IMR-90 (cell line): ENCODE measurements around the gene TBC1D9. TPM values are rescaled to one million over a fixed set of nuclear protein-coding genes. Genes with fewer than 3 reads are reported as not detected.

Source experiments
- ATAC-seq: fragments of 200-7000 bp; cut with Tn5 transposase; 2 replicates; pipeline ENCODE4 v1.9.1; 2020; ENCODE audit warnings: low read depth, mild to moderate bottlenecking, moderate library complexity
- BruUV-seq: library from RNA; stranded (reverse); fragments of 400-500 nt; replicated peaks from 2 replicates; lab custom pipeline; 2021; lab: Mats Ljungman, UMichigan
- CTCF ChIA-PET: fragments of 300-600 bp; formaldehyde crosslinking; extraction: SDS; loops from one replicate; lab custom pipeline; 2021; ENCODE audit warnings: antibody characterized with exemption; lab: Yijun Ruan, JAX
- POLR2A ChIA-PET: fragments of 300-600 bp; sonication (Branson Sonifier 250); formaldehyde crosslinking; loops from one replicate; lab custom pipeline; 2022; ENCODE audit warnings: antibody characterized with exemption; ENCODE audit not compliant: unreplicated experiment; lab: Charles Lee
- DNase-seq: peaks from one replicate; pipeline ENCODE4 v3.0.0; 2013
- H2AFZ ChIP-seq: replicated peaks from 2 replicates; pipeline ENCODE3; 2013; ENCODE audit warnings: low read length, mild to moderate bottlenecking; ENCODE audit not compliant: poor library complexity
- H2AK5ac ChIP-seq: 2 replicates; pipeline ENCODE4 v1.6.1; 2013; ENCODE audit warnings: low read depth, low read length, inconsistent platforms
- H2AK9ac ChIP-seq: replicated peaks from 2 replicates; pipeline ENCODE3; 2013; ENCODE audit warnings: mild to moderate bottlenecking, low read depth, low read length, moderate library complexity; ENCODE audit not compliant: poor library complexity
- H2BK120ac ChIP-seq: 2 replicates; pipeline ENCODE4 v1.6.1; 2013; ENCODE audit warnings: low read depth, low read length, inconsistent platforms
- H2BK15ac ChIP-seq: 3 replicates; pipeline ENCODE4 v1.6.1; 2013; ENCODE audit warnings: low read depth, low read length, inconsistent platforms
- H2BK20ac ChIP-seq: 2 replicates; pipeline ENCODE4 v1.6.1; 2013; ENCODE audit warnings: low read depth, mild to moderate bottlenecking, inconsistent platforms, low read length, moderate library complexity
- H2BK5ac ChIP-seq: 2 replicates; pipeline ENCODE4 v1.6.1; 2013; ENCODE audit warnings: mild to moderate bottlenecking, low read depth, low read length, inconsistent platforms; ENCODE audit not compliant: poor library complexity, severe bottlenecking
- H3K14ac ChIP-seq: replicated peaks from 2 replicates; pipeline ENCODE4 v1.6.1; 2013; ENCODE audit warnings: low read depth, low read length, inconsistent platforms
- H3K18ac ChIP-seq: 2 replicates; pipeline ENCODE4 v1.6.1; 2013; ENCODE audit warnings: low read depth, low read length, control low read depth
- H3K23ac ChIP-seq: 2 replicates; pipeline ENCODE4 v1.6.1; 2013; ENCODE audit warnings: low read depth, low read length, inconsistent platforms
- H3K27ac ChIP-seq: 2 replicates; pipeline ENCODE4 v1.5.1; 2013; ENCODE audit warnings: mild to moderate bottlenecking, control low read depth, low read length; ENCODE audit not compliant: insufficient read depth
- H3K27me3 ChIP-seq: 2 replicates; pipeline ENCODE4 v1.6.1; 2013; ENCODE audit warnings: low read length; ENCODE audit not compliant: control insufficient read depth, insufficient read depth
- H3K36me3 ChIP-seq: 2 replicates; pipeline ENCODE4 v1.6.1; 2013; ENCODE audit warnings: low read length, mixed read lengths; ENCODE audit not compliant: control insufficient read depth, insufficient read depth
- H3K4ac ChIP-seq: 2 replicates; pipeline ENCODE4 v1.6.1; 2013; ENCODE audit warnings: low read depth, low read length, inconsistent platforms
- H3K4me1 ChIP-seq: 2 replicates; pipeline ENCODE4 v1.6.1; 2013; ENCODE audit warnings: low read length, mixed read lengths; ENCODE audit not compliant: control insufficient read depth, insufficient read depth
- H3K4me2 ChIP-seq: 2 replicates; pipeline ENCODE4 v1.6.1; 2013; ENCODE audit warnings: low read depth, mild to moderate bottlenecking, control low read depth, low read length, moderate library complexity
- H3K4me3 ChIP-seq: 2 replicates; pipeline ENCODE4 v1.5.1; 2013; ENCODE audit warnings: low read depth, mild to moderate bottlenecking, control low read depth, low read length, moderate library complexity; ENCODE audit not compliant: insufficient read depth
- H3K56ac ChIP-seq: 2 replicates; pipeline ENCODE4 v1.6.1; 2013; ENCODE audit warnings: low read length, inconsistent platforms; ENCODE audit not compliant: insufficient read depth; ENCODE audit errors: extremely low read depth
- H3K79me1 ChIP-seq, 2 experiments: 2 replicates each; pipeline ENCODE4 v1.6.1; 2013; ENCODE audit warnings: low read length in 2 of 2, inconsistent platforms in 1 of 2, low read depth in 1 of 2
- H3K9ac ChIP-seq: 2 replicates; pipeline ENCODE4 v1.6.1; 2013; ENCODE audit warnings: low read depth, low read length, control low read depth
- H3K9me1 ChIP-seq: 2 replicates; pipeline ENCODE4 v1.6.1; 2013; ENCODE audit warnings: low read length, inconsistent platforms; ENCODE audit not compliant: insufficient read depth
- H3K9me3 ChIP-seq: 2 replicates; pipeline ENCODE4 v1.6.1; 2013; ENCODE audit warnings: low read length; ENCODE audit not compliant: control insufficient read depth, insufficient read depth
- H4K20me1 ChIP-seq: 2 replicates; pipeline ENCODE4 v1.6.1; 2013; ENCODE audit warnings: low read length, inconsistent platforms; ENCODE audit not compliant: insufficient read depth
- H4K5ac ChIP-seq: 2 replicates; pipeline ENCODE4 v1.6.1; 2013; ENCODE audit warnings: mild to moderate bottlenecking, low read depth, low read length, control low read depth
- H4K8ac ChIP-seq, 2 experiments: 2 replicates each; pipeline ENCODE4 v1.6.1; 2013; ENCODE audit warnings: low read depth in 2 of 2, low read length in 2 of 2, control low read depth in 1 of 2, inconsistent platforms in 1 of 2
- H4K91ac ChIP-seq: 2 replicates; pipeline ENCODE4 v1.6.1; 2013; ENCODE audit warnings: low read depth, low read length, inconsistent platforms; ENCODE audit not compliant: insufficient read depth
- BHLHE40 ChIP-seq: fragments of 150-350 bp; IDR thresholded peaks from 2 replicates; pipeline ENCODE4 v1.6.1; 2016; ENCODE audit warnings: mild to moderate bottlenecking, low read depth, low read length
- CEBPB ChIP-seq: IDR thresholded peaks from 2 replicates; pipeline ENCODE4 v1.6.1; 2012; ENCODE audit warnings: low read depth, low read length, improper control_type of control experiment
- FOS ChIP-seq: fragments of 150-350 bp; IDR thresholded peaks from 2 replicates; pipeline ENCODE4 v1.6.1; 2016; ENCODE audit warnings: low read depth, low read length
- NFE2L2 ChIP-seq: fragments of 150-350 bp; IDR thresholded peaks from 2 replicates; pipeline ENCODE4 v1.6.1; 2016; ENCODE audit warnings: low read depth, mild to moderate bottlenecking, low read length
- RAD21 ChIP-seq: IDR thresholded peaks from 2 replicates; pipeline ENCODE4 v1.6.1; 2012; ENCODE audit warnings: low read length, improper control_type of control experiment
- WGBS, 2 experiments: methylation state at CpG; one replicate each; pipeline versions ENCODE4 v1.1.5 to v1.1.7; 2013; ENCODE audit warnings: missing lambda C conversion rate in 2 of 2; ENCODE audit not compliant: insufficient read length in 1 of 2; ENCODE audit errors: extremely low coverage in 2 of 2; 5-methylcytosine and 5-hydroxymethylcytosine counted together
- dilution Hi-C: fragments of 300-500 bp; cut with HindIII; formaldehyde crosslinking; loops from one replicate; pipeline ENCODE4 v1.14.3; 2018; ENCODE audit warnings: low sequenced_read_pairs; ENCODE audit not compliant: unreplicated experiment
- in situ Hi-C: fragments of 300-500 bp; cut with MboI; formaldehyde crosslinking; loops from 3 replicates; pipeline ENCODE4 v1.14.3; 2019; ENCODE audit warnings: low sequenced_read_pairs, inconsistent platforms, mixed read lengths
- intact Hi-C: fragments of 100-400 bp; cut with micrococcal nuclease; formaldehyde crosslinking; loops from 2 replicates; pipeline ENCODE4 v1.10.0; 2022
- polyA plus RNA-seq, 3 experiments: library from polyadenylated mRNA; depleted of rRNA; stranded (reverse); fragments of >200 nt; gene quantifications; 2 replicates each; pipeline ENCODE4 v1.2.3, GENCODE V29; 2012; ENCODE audit warnings: low replicate concordance in 1 of 3
- total RNA-seq: library from RNA; depleted of rRNA; stranded (reverse); fragments of >200 nt; gene quantifications from 2 replicates; pipeline ENCODE4 v1.2.3, GENCODE V29; 2012

The TBC1D9 gene
- total and polyA plus RNA-seq, 2 of the 4 experiments (the other 2 are of a cell fraction) = 11.7 to 15.2 TPM

GRCh38 chr4:140718241-140718952 lies 37.8 kb downstream of the TBC1D9 start:
- DNase-seq (peak; percentile 59), ATAC-seq (peak; percentile 68)
- Histone ChIP-seq H3K27ac (0 out of 2 replicates have a peak overlapping the region, but pooled peaks have one; percentile 33), H3K9ac (no peak overlapping the region), H3K4me3 (no peak overlapping the region), H4K5ac (peak overlapping the region; percentile 68; the same call in 1 of the 2 replicates), H3K36me3 (no peaks in the 10 kb centered on the region), H2AFZ (no peak overlapping the region), H4K91ac (no peak overlapping the region), H2AK5ac (no peak overlapping the region), H3K23ac (no peak overlapping the region), H3K27me3 (no peaks in the 10 kb centered on the region), H3K79me1 (peaks cover 27 to 35% of the 10 kb centered on the region in 2 experiments; a peak in 2 of 4 replicates), H3K18ac (peak overlapping the region; percentile 84; the same call in 1 of the 2 replicates), H3K9me1 (peaks cover 11% of the 10 kb centered on the region), H2BK5ac (peak overlapping the region; percentile 28), H3K14ac (no peak overlapping the region), H2BK120ac (no peak overlapping the region), H2BK20ac (no peak overlapping the region), H3K56ac (no peak overlapping the region), H3K4ac (no peak overlapping the region), H3K4me2 (peak overlapping the region; percentile 73; the same call in 1 of the 2 replicates), H3K9me3 (no peaks in the 10 kb centered on the region), H4K20me1 (no peaks in the 10 kb centered on the region; the same call in 1 of the 2 replicates), H4K8ac (no peak overlapping the region), H3K4me1 (peaks cover 7% of the 10 kb centered on the region), H2AK9ac (no peak overlapping the region), H2BK15ac (no peak overlapping the region)
- no TSS peak for BruUV-seq
- WGBS, 2 experiments = no CpG with 5 or more reads among the region's 3 CpGs
- TF ChIP-seq BHLHE40 (no peak), CEBPB (0 out of 2 replicates have a peak, but pooled peaks have one; percentile 55), NFE2L2 (peak; percentile 57; the same call in 1 of the 2 replicates), RAD21 (no peak), FOS (no peak)
- intact Hi-C loops (no loop called here), in situ Hi-C loops (no loop called here), dilution Hi-C loops (no loop called here)
- CTCF ChIA-PET = interaction anchor here (0.6 to 2.0 kb wide), 2 partner anchors 10 to 742 kb away, joined by 3 to 4 read pairs; no protein-coding TSS in a partner anchor
- POLR2A ChIA-PET = no interaction called here
